GM18868 (cell line): ENCODE results near the gene INO80B.
"Not testable (repeated sequence)": the region's sequence is repeated elsewhere in the genome, so short reads cannot be mapped to it uniquely, and the experiment has no call there.

Experiments used
- ATAC-seq: cut with Tn5 transposase; IDR thresholded peaks from one replicate; pipeline ENCODE4 v1.9.1; 2021; ENCODE audit warnings: mild to moderate bottlenecking, moderate library complexity; ENCODE audit not compliant: unreplicated experiment

INO80B gene

GRCh38 chr2:74474899-74475298, 20.0 kb downstream of the INO80B start:
- no peak for ATAC-seq

DNA sequence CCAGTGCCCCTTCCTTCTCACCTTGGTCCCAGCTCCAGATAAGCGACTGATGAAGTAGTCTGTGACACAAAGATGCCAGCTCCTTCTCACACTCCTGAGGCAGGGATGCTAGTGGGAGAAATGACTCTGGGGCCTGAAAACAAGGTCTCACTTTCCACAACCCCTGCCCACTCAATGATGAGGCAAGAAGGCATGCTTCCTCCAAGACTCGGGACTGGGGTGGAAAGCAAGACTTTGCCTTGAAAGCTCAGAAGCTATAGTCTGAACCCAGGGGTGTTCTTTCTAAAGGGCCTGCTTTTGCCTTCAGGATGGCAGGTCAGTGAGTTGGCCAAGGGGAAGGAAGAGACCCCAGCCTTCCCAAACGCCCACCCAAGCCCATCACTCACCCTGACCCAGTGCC, 26.5 kb downstream of the INO80B start:
- ATAC-seq: no peak

DNA sequence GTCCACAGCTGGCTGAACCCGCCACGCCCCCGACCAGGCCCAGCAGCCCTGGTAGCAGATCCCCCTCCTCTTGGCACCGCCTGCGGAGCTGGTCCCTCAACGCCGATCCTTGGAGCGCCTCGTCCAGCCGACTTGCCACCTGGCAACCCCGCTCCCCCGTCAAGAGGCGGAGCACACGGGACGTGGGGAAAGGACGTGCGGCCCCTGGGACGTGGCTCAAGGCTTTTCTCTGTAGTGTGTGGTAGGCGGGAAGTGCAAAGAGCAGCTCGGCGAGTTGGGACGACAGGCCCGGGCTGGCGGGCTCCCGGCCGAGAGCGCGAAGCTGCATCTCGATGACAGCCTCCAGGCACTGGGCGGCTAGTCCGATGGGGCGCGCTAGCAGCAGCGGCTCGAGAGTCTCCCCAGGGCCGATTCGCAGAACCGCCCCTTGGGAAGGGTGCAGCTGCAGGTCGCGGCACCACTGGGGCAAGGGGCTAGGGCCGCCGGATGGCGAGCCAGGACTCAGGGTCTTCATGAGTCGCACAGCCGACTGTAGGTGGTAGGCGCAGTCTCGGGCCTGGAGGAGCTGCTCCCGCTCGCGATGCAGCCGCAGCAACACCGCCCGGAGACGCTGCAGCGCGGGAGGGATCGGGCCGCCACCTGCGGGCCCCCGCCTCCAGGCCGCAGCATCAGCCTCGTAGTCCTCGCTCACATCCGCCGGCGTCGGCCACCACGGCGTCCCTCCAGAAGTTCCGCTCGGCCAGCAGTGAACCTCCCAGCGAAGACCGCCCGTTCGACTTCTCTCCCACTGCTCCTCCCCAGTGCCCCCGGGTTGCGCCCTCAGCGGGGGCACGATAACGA, 27.3 kb downstream of the INO80B start:
- ATAC-seq: peak; percentile 29

- peak; percentile 88 for ATAC-seq
Measured at GRCh38 chr2:74482801-74483674, 28.2 kb downstream of the INO80B start, which contains the start of the genes CCDC142 and TTC31. TSS of gene CCDC142 (minus strand) at chr2:74482998. CDS start at chr2:74482837, 161 bp downstream. TSS of gene TTC31 (plus strand) at chr2:74483081. CDS start at chr2:74483096, 15 bp downstream.

DNA sequence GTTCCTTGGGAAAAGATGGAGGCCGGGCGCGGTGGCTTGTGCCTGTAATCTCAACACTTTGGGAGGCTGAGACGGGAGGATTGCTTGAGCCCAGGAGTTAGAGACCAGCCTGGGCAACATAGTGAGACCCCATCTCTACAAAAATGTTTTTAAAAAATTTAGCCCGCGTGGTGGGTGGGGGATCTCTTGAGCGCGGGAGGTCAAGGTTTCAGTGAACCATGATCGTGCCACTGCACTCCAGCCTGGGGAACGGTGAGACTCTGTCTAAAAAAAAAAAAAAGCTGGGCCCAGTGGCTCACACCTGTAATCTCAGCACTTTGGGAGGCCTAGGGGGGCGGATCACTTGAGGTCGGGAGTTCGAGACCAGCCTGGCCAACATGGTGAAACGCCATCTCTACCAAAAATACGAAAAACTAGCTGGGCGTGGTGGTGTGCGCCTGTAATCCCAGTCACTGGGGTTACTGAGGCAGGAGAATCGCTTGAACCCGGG, 28.8 kb downstream of the INO80B start:
- not testable (repeated sequence) for ATAC-seq

DNA sequence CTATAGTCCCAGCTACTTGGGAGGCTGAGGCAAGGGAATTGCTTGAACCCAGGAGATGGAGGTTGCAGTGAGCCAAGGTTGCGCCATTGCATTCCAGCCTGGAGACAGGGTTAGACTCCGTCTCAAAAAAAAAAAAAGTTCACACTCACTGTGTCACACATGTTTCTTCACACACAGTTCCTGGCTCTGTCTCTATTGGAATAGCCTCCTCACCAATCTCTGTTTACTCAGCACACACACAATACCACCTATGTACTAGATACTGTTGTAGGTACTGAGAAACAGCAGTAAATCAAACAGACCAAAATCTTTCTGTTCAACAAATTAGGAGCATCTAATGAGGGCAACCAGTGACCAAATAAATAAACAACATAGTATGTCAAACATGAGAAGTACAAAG, 31.3 kb downstream of the INO80B start:
- ATAC-seq: no peak

- ATAC-seq: no peak
Measured at GRCh38 chr2:74488643-74489481, 34.0 kb downstream of the INO80B start.

GRCh38 chr2:74489906-74490305, 35.0 kb downstream of the INO80B start:
- ATAC-seq: no peak

GRCh38 chr2:74491648-74492544, 37.0 kb downstream of the INO80B start:
- no peak for ATAC-seq

DNA sequence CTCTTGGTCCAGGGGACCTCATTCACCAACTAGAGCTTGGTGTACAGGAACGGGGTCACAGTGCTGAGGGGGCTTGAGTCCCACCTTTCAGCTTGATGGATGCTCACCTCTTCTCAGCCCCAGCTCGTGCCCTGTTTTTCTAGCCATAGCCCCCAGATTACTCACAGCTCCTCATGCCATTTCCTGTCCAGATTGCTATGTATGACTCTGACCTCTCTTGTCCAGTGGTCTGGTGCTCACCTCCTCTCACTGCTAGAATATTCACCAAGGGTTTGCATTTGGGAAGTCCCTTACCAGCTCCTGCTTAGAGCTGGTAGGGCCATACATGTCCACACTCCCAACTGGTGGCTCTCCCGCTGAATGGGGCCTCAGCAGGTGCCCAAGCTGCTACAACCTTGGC, 38.7 kb downstream of the INO80B start:
- ATAC-seq: no peak

DNA sequence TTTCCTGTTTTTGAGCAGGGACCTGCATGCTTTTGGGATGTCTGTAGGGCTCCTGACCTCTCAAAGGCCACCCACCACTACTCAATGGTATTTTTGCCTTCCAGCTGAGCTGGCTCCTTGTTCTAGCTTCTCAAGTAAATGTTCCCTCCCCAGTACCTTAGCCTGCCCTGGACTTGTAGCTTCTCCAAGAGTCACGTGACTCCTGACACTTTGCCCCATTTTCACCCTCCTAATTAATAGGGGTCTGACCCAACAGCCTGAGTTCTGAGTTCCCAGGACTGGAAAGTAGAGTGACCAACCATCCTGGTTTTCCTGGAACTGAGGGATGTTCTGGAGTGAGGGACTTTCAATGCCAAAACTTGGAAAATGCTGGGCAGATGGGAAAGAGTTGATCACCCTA, 40.6 kb downstream of the INO80B start:
- no peak for ATAC-seq

- ATAC-seq: no peak
Measured at GRCh38 chr2:74496997-74497776, 42.3 kb downstream of the INO80B start.

GRCh38 chr2:74497777-74498499, 43.1 kb downstream of the INO80B start:
- no peak for ATAC-seq

DNA sequence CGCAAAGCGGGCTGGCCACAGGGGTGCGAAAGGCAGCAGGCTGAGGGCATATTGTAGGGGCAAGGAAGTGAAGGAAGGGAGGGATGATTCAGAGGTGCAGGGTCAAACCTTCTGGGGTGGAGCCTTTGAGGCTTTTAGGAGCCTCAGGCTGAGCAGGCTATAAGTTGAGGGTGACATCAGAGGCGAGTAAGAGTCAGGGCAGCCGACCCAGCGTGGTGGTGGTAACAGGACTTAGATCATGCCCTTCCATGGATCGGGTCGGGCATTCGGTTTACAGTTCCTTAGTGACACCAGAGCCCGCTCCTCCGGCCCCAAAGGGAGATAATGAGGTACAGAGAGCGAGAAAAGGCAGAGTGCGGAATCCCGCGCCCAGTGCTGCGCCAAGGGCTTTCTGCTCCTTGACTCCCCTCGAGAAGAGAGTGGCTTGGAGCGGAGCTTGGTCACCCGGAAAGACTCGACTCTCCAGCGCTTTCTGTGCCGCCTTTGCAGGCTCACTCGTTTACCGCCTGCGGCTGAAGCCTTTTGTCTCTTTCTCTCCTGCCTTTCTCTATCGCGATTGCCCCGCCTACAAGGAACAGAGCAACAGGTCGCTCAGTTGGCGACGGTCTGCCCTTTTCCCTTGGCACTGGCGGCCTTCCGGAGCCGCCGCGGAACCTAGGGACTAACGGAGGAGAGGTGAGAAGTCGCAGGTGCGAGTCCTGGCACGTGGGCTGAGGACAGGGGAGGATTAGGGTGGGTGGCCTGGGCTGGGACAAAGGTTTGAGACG, 43.8 kb downstream of the INO80B start:
- ATAC-seq: no peak

DNA sequence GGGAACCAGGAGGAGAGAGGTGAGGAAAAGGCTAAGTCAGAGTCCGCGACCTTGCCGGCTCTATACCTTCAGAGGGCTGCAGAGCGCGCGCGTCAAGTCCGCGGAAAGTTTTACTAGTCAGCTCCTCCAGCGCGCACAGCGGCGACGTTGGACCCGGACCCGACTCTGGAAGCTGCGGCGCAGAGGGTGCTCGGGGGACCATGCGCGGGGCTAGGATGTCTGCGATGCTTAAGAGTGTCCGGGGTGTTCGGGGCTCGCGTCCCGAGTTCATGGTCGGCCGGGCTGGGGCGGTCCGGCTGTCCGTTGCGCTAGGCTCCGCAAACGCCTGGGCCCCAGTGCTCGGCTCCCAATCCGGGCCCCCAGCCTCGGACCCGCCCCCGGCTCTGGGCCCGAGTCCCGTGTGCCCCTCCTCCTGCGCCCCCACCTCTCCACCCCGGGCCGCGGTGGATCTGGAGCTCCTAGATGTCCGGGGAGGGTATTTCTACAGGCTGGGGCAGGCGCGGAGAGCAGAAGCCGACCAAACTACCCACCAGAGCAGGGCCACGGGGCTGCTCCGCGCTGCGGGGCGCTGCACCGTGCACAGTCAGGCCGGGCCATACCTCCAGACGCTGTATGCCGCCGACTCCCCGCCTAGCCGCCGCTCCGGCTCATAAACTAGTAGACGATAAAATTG, 44.5 kb downstream of the INO80B start, which contains the start of gene LBX2:
Gene LBX2, minus strand, starts transcription at position 337 of the 673 bp plus-strand sequence. Its CDS starts 66 bp downstream, at position 271.
- no peak for ATAC-seq

DNA sequence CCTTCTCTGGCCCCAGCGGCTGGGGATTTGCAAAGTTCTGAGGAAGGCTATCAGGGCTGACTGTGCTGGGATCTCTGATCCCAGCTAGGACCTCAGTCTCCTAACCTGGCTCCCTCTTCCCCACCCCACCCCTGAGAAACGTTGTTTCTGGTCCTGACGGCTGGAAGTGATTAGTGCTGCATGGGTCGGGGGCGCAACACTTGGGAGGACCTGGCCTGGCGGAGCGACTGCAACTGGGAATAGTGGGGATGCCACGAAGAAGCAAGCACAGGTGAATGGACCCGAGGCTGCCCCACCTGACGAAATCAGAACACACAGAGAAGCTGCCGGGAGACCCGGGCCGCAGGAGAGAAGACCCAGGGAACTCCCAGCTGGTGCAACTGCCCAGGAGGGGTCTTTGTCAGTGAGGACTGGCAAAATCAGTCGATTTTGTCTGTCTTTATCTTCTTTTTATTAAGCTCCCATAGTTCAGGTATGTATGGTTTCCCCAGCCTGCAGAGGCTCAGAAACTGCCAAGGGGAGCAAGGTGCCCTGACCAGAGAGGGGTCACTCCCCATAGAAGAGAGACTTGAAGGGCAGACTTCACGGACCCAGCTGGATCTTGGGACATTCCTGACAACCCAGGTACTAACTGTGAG, 45.2 kb downstream of the INO80B start:
- ATAC-seq: no peak
